ENCODE data around the gene PCYOX1L.
A peak's percentile ranks its signal among the peaks of the same experiment; 100 is the strongest.
"Not testable (repeated sequence)": the region's sequence is repeated elsewhere in the genome, so short reads cannot be mapped to it uniquely, and the experiment has no call there.

PCYOX1L gene

DNA sequence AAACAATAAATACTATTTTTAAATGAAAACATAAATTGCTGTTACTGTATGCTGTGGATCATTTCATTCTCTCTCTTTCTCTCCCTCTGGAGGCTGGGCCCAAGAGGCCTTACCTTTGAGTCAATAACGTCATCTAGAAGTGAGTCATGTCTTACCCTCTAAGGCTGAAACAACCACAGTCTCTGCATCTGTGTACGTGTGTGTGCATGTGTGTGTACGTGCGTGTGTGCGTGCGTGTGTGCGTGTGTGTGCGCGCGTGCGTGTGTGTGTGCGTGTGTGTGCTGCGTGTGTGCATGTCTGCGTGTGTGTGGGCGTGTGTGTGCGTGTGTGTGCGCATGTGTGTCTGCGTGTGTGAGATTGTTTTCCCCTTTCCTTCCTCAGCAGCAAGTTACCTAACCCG is 34.9 kb downstream of the PCYOX1L start:
- no peak overlapping the region for H3K27ac Mint-ChIP-seq
- peaks cover 5% of the 10 kb centered on the region for H3K27me3 Mint-ChIP-seq (ENCODE audit: low read depth)

DNA sequence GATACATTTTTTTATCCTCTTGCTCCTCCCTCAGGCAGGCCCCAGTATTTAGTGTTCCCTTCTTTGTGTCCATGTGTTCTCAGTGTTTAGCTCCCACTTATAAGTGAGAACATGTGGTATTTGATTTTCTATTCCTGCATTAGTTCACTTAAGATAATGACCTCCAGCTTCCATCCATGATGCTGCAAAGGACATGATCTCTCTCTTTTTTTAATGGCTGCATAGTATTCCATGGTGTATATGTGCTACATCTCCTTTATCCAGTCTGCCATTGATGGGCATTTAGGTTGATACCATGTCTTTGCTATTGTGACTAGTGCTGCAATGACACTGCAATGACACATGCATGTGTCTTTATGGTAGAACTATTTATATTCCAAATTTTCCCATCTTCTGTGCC is 37.1 kb downstream of the PCYOX1L start:
- H3K27me3 Mint-ChIP-seq (ENCODE audit: low read depth); H3K4me3 Mint-ChIP-seq; H3K9me3 Mint-ChIP-seq; H3K36me3 Mint-ChIP-seq (ENCODE audit: low read depth): not testable (repeated sequence)
- Mint-ChIP-seq H3K27ac (peak overlapping the region in 1 of 3 experiments; percentile 8), H3K4me1 (peaks cover 46% of the 10 kb centered on the region)

More for the DNA sequence above, 34.9 kb downstream of the PCYOX1L start:
- H3K4me1 Mint-ChIP-seq, result peaks cover 48% of the 10 kb centered on the region
- no peaks in the 10 kb centered on the region for H3K9me3 Mint-ChIP-seq
- no peaks in the 10 kb centered on the region for H3K36me3 Mint-ChIP-seq (ENCODE audit: low read depth)
- H3K4me3 Mint-ChIP-seq, result no peak overlapping the region
- TF ChIP-seq, protein P1, sequence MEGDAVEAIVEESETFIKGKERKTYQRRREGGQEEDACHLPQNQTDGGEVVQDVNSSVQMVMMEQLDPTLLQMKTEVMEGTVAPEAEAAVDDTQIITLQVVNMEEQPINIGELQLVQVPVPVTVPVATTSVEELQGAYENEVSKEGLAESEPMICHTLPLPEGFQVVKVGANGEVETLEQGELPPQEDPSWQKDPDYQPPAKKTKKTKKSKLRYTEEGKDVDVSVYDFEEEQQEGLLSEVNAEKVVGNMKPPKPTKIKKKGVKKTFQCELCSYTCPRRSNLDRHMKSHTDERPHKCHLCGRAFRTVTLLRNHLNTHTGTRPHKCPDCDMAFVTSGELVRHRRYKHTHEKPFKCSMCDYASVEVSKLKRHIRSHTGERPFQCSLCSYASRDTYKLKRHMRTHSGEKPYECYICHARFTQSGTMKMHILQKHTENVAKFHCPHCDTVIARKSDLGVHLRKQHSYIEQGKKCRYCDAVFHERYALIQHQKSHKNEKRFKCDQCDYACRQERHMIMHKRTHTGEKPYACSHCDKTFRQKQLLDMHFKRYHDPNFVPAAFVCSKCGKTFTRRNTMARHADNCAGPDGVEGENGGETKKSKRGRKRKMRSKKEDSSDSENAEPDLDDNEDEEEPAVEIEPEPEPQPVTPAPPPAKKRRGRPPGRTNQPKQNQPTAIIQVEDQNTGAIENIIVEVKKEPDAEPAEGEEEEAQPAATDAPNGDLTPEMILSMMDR (IDR thresholded peaks at IDR 0.05; ENCODE audit: unreplicated experiment in 3 of 3), result no peak

DNA sequence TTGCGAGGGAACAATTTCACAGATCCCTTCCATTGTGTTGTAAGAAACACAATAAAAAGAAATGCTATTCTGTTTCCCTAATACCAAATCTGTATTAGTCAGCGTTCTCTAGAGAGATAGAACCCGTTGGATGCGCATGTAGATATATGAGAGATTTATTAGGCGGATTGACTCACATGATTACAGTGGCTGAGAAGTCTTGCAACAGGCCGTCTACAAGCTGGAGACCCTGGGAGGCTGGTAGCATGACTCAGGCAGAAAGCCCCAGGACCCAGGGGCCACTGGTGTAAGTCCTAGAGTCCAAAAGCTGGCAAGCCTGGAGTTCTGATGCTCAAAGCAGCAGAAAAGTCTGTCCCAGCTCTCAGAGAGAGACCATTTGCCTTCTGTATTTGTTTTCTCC is 39.7 kb downstream of the PCYOX1L start:
- H3K4me3 Mint-ChIP-seq, result no peak overlapping the region
- peaks cover 4% of the 10 kb centered on the region for H3K27me3 Mint-ChIP-seq (ENCODE audit: low read depth)
- no peaks in the 10 kb centered on the region for H3K9me3 Mint-ChIP-seq
- peak overlapping the region in 2 of 3 experiments; percentile 7 to 69 for H3K27ac Mint-ChIP-seq
- peaks cover 56% of the 10 kb centered on the region for H3K4me1 Mint-ChIP-seq
- H3K36me3 Mint-ChIP-seq (ENCODE audit: low read depth), result no peaks in the 10 kb centered on the region
- TF ChIP-seq, protein P1 (IDR thresholded peaks at IDR 0.05; ENCODE audit: unreplicated experiment in 3 of 3), result no peak

GRCh38 chr5:149398747-149399266 is 41.0 kb downstream of the PCYOX1L start:
- peaks cover 59% of the 10 kb centered on the region for H3K4me1 Mint-ChIP-seq
- H3K27me3 Mint-ChIP-seq (ENCODE audit: low read depth); H3K36me3 Mint-ChIP-seq (ENCODE audit: low read depth); H3K9me3 Mint-ChIP-seq; H3K4me3 Mint-ChIP-seq: not testable (repeated sequence)
- H3K27ac Mint-ChIP-seq, result peak overlapping the region in 1 of 3 experiments; percentile 9

DNA sequence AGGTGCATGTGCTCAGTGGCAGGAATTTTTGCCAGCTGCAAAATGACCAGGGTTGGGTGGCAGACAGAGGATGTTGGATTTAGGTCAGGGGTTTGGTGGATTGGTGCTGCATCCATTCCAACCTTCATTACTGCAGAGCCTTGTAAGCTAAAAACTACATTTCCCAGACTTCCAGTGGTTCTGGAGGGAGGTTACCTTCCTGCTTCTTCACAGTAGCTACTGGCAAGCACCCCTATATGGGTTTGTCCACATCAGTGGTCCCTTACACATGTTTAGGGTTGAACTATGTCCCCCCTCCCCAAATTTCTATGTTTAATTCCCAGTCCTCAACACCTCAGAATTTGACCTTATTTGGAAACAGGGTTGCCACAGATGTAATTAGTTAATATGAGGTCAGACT is 41.9 kb downstream of the PCYOX1L start:
- Mint-ChIP-seq H3K4me1 (peaks cover 62% of the 10 kb centered on the region), H3K36me3 (ENCODE audit: low read depth) (no peaks in the 10 kb centered on the region), H3K9me3 (no peaks in the 10 kb centered on the region), H3K27ac (peak overlapping the region; percentile 87 to 90 (median 89)), H3K27me3 (ENCODE audit: low read depth) (peaks cover 4% of the 10 kb centered on the region), H3K4me3 (no peak overlapping the region)
- TF ChIP-seq, protein P1 (IDR thresholded peaks at IDR 0.05; ENCODE audit: unreplicated experiment in 3 of 3), result no peak

DNA sequence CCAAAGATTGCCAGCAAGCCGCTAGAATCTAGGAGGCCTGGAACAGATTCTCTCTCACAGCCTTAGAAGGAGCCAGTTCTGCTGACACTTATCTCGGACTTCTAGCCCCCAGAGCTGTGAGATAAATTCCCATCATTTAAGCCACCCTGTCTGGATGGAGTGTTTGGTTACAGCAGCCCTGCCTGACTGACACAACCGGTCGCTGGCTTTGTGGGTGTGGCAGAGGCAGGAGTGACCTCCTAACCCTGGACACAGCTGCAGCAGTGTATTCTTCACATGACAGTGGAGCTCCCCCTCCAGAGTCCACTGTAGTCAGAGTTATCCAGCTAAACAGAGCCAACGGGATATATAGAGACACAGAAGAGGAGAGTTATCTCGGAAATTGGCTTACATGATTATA is 42.5 kb downstream of the PCYOX1L start:
- TF ChIP-seq, protein P1 (IDR thresholded peaks at IDR 0.05; ENCODE audit: unreplicated experiment in 3 of 3), result no peak
- peak overlapping the region; percentile 21 to 42 (median 41) for H3K4me3 Mint-ChIP-seq
- H3K36me3 Mint-ChIP-seq (ENCODE audit: low read depth), result no peaks in the 10 kb centered on the region
- H3K9me3 Mint-ChIP-seq, result no peaks in the 10 kb centered on the region
- H3K4me1 Mint-ChIP-seq, result peaks cover 61% of the 10 kb centered on the region
- H3K27me3 Mint-ChIP-seq (ENCODE audit: low read depth), result peaks cover 4% of the 10 kb centered on the region
- H3K27ac Mint-ChIP-seq, result peak overlapping the region; percentile 87 to 90 (median 89)

DNA sequence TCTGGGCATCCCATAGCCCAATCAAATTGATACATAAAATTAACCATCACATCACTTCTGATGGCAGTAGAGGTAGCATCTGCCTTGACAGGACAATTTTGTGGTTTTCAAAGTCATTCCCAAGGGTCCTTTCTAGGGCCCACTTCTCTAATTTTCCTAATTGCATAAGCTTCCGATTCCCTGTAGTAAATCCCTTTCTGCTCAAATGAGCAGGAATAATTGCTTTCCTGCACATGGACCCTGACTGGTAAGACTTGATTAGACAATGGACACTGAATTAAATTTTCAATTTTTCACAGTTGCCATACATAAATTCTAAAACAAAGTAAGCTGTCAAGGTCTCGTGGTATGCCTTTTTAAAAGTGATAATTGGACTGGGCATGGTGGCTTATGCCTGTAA is 43.2 kb downstream of the PCYOX1L start:
- Mint-ChIP-seq H3K4me1 (peaks cover 67% of the 10 kb centered on the region), H3K27me3 (ENCODE audit: low read depth) (peaks cover 4% of the 10 kb centered on the region), H3K36me3 (ENCODE audit: low read depth) (no peaks in the 10 kb centered on the region), H3K4me3 (no peak overlapping the region), H3K9me3 (no peaks in the 10 kb centered on the region), H3K27ac (peak overlapping the region; percentile 87 to 90 (median 89))
- TF ChIP-seq, protein P1 (IDR thresholded peaks at IDR 0.05; ENCODE audit: unreplicated experiment in 3 of 3), result no peak
